MM.1S (cell line): Measurements from ENCODE around the gene GRPEL2.

Source experiments
- DNase-seq: peaks from one replicate; pipeline ENCODE4 v3.0.0-alpha.2; 2015
- H2AFZ ChIP-seq: fragments of 300-600 bp; sonication (generic); 2 replicates; pipeline ENCODE4 v1.6.0; 2016; ENCODE audit warnings: antibody characterized with exemption, low read length
- H3F3A ChIP-seq: fragments of 300-600 bp; sonication (generic); 2 replicates; pipeline ENCODE4 v1.6.1; 2016; ENCODE audit warnings: mild to moderate bottlenecking, antibody characterized with exemption, low read length, moderate library complexity, mixed read lengths; ENCODE audit not compliant: insufficient read depth
- H3K27ac ChIP-seq: fragments of 300-600 bp; sonication (generic); 2 replicates; pipeline ENCODE4 v1.5.1; 2016; ENCODE audit warnings: mild to moderate bottlenecking, low read length
- H3K27me3 ChIP-seq: fragments of 300-600 bp; sonication (generic); replicated peaks from 2 replicates; pipeline ENCODE4 v1.6.0; 2016; ENCODE audit warnings: low read length; ENCODE audit not compliant: insufficient read depth
- H3K36me3 ChIP-seq: fragments of 300-600 bp; sonication (generic); replicated peaks from 2 replicates; pipeline ENCODE4 v1.6.1; 2016; ENCODE audit warnings: mild to moderate bottlenecking, low read length, mixed read lengths; ENCODE audit not compliant: insufficient read depth
- H3K4me1 ChIP-seq: fragments of 300-600 bp; sonication (generic); 2 replicates; pipeline ENCODE4 v1.6.1; 2016; ENCODE audit warnings: low read length, mixed read lengths
- H3K4me2 ChIP-seq: fragments of 300-600 bp; sonication (generic); 2 replicates; pipeline ENCODE4 v1.6.0; 2016; ENCODE audit warnings: low read depth, low read length
- H3K4me3 ChIP-seq: fragments of 300-600 bp; sonication (generic); 2 replicates; pipeline ENCODE4 v1.5.1; 2016; ENCODE audit warnings: low read length, mixed read lengths
- H3K79me2 ChIP-seq: fragments of 300-600 bp; sonication (generic); 2 replicates; pipeline ENCODE4 v1.6.1; 2016; ENCODE audit warnings: mixed run types, low read length, mixed read lengths
- H3K9ac ChIP-seq: fragments of 300-600 bp; sonication (generic); 2 replicates; pipeline ENCODE4 v1.6.1; 2016; ENCODE audit warnings: low read length, mixed read lengths
- H3K9me2 ChIP-seq: fragments of 300-600 bp; sonication (generic); replicated peaks from 2 replicates; pipeline ENCODE4 v1.6.1; 2016; ENCODE audit warnings: mild to moderate bottlenecking, low read length, mixed read lengths; ENCODE audit not compliant: insufficient read depth
- H3K9me3 ChIP-seq: fragments of 300-600 bp; sonication (generic); replicated peaks from 2 replicates; pipeline ENCODE4 v1.6.1; 2016; ENCODE audit warnings: mild to moderate bottlenecking, low read length, mixed read lengths; ENCODE audit not compliant: insufficient read depth
- H4K20me1 ChIP-seq: fragments of 300-600 bp; sonication (generic); 2 replicates; pipeline ENCODE4 v1.6.1; 2016; ENCODE audit warnings: mild to moderate bottlenecking, low read length, moderate library complexity, mixed read lengths; ENCODE audit not compliant: insufficient read depth
- EZH2 ChIP-seq: fragments of 300-600 bp; sonication (generic); optimal IDR thresholded peaks from 2 replicates; pipeline ENCODE3; 2017; ENCODE audit warnings: low read depth, mild to moderate bottlenecking, antibody characterized with exemption, low read length, mixed read lengths
- EZH2phosphoT487 ChIP-seq: fragments of 300-600 bp; sonication (generic); IDR thresholded peaks from 2 replicates; pipeline ENCODE4 v1.6.1; 2018; ENCODE audit warnings: antibody characterized with exemption, low read length
- TF ChIP-seq, protein P1 (sequence below): fragments of 300-600 bp; sonication (generic); IDR thresholded peaks from 2 replicates; pipeline ENCODE4 v1.5.1; 2016; ENCODE audit warnings: antibody characterized with exemption, low read length, mixed read lengths

GRPEL2 gene

DNA sequence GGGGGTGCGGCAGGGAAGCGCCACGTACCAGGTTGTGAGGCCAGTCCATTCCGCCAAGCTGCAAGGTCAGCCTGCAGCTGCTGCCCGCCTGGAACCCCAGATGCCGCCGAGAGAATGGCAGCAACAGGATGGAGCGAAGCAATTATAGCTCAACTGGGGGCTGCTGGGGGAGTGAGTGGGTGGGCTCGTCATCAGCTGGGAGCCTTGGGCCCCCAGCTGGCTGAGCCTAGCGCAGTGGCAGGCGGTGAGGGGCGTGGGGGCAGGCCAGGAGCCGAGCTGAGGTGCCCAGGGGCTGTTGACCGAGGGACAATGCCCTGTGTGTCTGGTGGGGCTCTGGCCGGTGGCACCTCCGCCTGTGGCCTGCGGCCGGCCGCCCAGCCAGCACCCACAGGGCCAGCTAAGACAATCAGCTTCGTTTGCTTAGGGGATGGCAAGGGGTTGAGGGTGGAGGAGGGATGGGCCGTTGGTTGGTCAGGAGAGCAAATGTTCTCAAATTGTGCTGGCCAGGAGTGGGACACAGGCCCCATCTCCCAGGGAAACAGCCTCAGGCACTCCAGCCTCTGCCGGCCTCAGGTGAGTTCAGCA lies 34.0 kb downstream of the GRPEL2 start, which contains the start of gene IL17B:
Gene IL17B (minus strand): TSS at position 116 of the 585 bp plus-strand sequence. CDS start 67 bp downstream, at position 49.
- no peaks in the 10 kb centered on the region for H3K79me2 ChIP-seq
- no peaks in the 10 kb centered on the region for H3K27me3 ChIP-seq
- TF ChIP-seq EZH2 (no peak), EZH2phosphoT487 (no peak)
- TF ChIP-seq, protein P1, sequence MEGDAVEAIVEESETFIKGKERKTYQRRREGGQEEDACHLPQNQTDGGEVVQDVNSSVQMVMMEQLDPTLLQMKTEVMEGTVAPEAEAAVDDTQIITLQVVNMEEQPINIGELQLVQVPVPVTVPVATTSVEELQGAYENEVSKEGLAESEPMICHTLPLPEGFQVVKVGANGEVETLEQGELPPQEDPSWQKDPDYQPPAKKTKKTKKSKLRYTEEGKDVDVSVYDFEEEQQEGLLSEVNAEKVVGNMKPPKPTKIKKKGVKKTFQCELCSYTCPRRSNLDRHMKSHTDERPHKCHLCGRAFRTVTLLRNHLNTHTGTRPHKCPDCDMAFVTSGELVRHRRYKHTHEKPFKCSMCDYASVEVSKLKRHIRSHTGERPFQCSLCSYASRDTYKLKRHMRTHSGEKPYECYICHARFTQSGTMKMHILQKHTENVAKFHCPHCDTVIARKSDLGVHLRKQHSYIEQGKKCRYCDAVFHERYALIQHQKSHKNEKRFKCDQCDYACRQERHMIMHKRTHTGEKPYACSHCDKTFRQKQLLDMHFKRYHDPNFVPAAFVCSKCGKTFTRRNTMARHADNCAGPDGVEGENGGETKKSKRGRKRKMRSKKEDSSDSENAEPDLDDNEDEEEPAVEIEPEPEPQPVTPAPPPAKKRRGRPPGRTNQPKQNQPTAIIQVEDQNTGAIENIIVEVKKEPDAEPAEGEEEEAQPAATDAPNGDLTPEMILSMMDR = no peak
- no peaks in the 10 kb centered on the region for H4K20me1 ChIP-seq
- H3K9me3 ChIP-seq = no peaks in the 10 kb centered on the region
- no peak within 1 kb of the TSS for H3K4me2 ChIP-seq
- no peaks in the 10 kb centered on the region for H3K9me2 ChIP-seq
- no peaks in the 10 kb centered on the region for H3K4me1 ChIP-seq
- no peaks in the 10 kb centered on the region for H3K36me3 ChIP-seq
- no peaks in the 10 kb centered on the region for H3F3A ChIP-seq
- H3K27ac ChIP-seq = no peak within 1 kb of the TSS
- H3K4me3 ChIP-seq = no peak within 1 kb of the TSS
- no peak within 1 kb of the TSS for H2AFZ ChIP-seq
- H3K9ac ChIP-seq = no peak within 1 kb of the TSS
- no peak for DNase-seq

DNA sequence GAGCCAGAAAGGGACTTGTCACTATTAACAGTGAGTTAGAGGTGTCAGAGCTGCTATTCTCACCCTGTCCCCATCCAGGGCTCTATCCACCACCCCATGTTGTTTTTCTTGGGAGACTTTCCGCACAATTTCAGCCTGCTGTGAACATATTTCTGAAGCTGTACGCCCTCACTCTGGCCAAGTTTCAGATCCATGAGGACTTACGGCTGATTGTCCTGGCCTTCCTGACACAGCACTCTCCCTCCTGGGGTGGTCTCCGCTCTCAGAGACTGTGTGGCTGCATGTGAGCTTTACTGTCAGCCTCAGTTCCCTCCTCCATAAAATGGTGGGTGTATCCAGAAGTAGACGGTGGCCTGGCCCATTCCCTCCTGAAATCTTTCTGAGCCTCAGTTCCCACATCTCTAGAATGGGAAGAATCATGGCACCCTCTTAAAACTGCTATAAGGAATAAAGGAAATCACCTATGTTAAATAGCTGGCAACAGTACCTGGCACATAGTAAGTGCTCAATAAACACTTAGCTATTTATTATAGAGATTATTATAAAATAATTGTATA lies 34.6 kb downstream of the GRPEL2 start:
- no peaks in the 10 kb centered on the region for H3K4me1 ChIP-seq
- no peaks in the 10 kb centered on the region for H3K27me3 ChIP-seq
- no peaks in the 10 kb centered on the region for H3K36me3 ChIP-seq
- H3K9me3 ChIP-seq = no peaks in the 10 kb centered on the region
- no peaks in the 10 kb centered on the region for H3K9me2 ChIP-seq
- H2AFZ ChIP-seq = no peak overlapping the region
- H3K4me2 ChIP-seq = no peak overlapping the region
- TF ChIP-seq EZH2phosphoT487 (no peak), EZH2 (no peak)
- no peaks in the 10 kb centered on the region for H3K79me2 ChIP-seq
- H3F3A ChIP-seq = no peaks in the 10 kb centered on the region
- H3K4me3 ChIP-seq = no peak overlapping the region
- no peak overlapping the region for H3K27ac ChIP-seq
- no peak overlapping the region for H3K9ac ChIP-seq
- H4K20me1 ChIP-seq = no peaks in the 10 kb centered on the region
- no peak for DNase-seq

DNA sequence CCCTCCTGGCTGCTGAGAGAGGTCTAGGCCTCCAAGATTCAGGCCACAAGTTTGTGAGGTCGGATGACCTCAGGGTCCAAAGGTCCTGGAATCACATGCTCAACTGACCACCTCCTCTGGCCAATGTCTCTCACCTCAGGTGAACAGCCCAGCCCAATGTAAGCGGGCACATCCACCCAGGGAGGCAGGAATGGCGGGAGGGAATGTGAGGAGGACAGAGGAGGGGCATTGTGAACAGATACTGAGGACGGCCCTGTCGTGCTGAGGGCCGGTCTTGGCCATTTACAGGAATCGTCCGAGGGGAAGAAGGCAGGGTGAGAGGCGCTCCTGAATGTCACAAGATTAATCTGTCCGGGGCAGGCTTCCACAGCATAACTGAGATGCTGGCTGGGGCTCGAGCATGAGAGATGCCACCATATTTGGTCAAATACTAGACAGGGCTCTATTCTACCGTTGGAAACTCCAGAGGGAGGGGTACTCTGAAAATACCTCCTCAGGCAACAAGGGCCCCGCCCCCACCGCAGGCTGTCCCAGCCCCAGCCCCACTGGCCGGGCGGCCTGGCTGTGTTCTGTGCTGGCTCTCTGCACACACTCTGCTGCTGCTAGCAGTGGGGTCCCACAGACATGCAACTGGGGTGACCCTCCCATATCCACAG lies 35.3 kb downstream of the GRPEL2 start:
- H3K4me1 ChIP-seq = no peaks in the 10 kb centered on the region
- H3K9me3 ChIP-seq = no peaks in the 10 kb centered on the region
- no peaks in the 10 kb centered on the region for H3F3A ChIP-seq
- no peak for DNase-seq
- H3K4me2 ChIP-seq = no peak overlapping the region
- no peak overlapping the region for H3K4me3 ChIP-seq
- H3K36me3 ChIP-seq = no peaks in the 10 kb centered on the region
- no peaks in the 10 kb centered on the region for H3K27me3 ChIP-seq
- H3K9me2 ChIP-seq = no peaks in the 10 kb centered on the region
- TF ChIP-seq EZH2phosphoT487 (no peak), EZH2 (no peak)
- TF ChIP-seq, protein P1 = no peak
- no peaks in the 10 kb centered on the region for H4K20me1 ChIP-seq
- no peak overlapping the region for H3K27ac ChIP-seq
- H3K79me2 ChIP-seq = no peaks in the 10 kb centered on the region
- H2AFZ ChIP-seq = no peak overlapping the region
- H3K9ac ChIP-seq = no peak overlapping the region
